ENCODE results near the gene FAM107B.
A peak's percentile ranks its signal among the peaks of the same experiment; 100 is the strongest.
"Not testable (repeated sequence)": the region's sequence is repeated elsewhere in the genome, so short reads cannot be mapped to it uniquely, and the experiment has no call there.

FAM107B gene

GRCh38 chr10:14688606-14689005 is 86.1 kb downstream of the FAM107B start:
- no peak for DNase-seq

GRCh38 chr10:14688189-14688588 is 86.5 kb downstream of the FAM107B start:
- not testable (repeated sequence) for DNase-seq

GRCh38 chr10:14687340-14687739 is 87.4 kb downstream of the FAM107B start:
- no peak for DNase-seq

GRCh38 chr10:14686356-14686755 is 88.3 kb downstream of the FAM107B start:
- no peak for DNase-seq

GRCh38 chr10:14684354-14684753 is 90.3 kb downstream of the FAM107B start:
- no peak for DNase-seq

GRCh38 chr10:14683256-14683655 is 91.4 kb downstream of the FAM107B start:
- no peak for DNase-seq

- DNase-seq, result no peak
These were observed 92.9 kb downstream of the FAM107B start for GRCh38 chr10:14681802-14682201.

- no peak for DNase-seq
These were observed 93.4 kb downstream of the FAM107B start for GRCh38 chr10:14681305-14681704.

GRCh38 chr10:14678637-14679036 is 96.1 kb downstream of the FAM107B start:
- DNase-seq, result no peak

GRCh38 chr10:14676732-14677131 is 98.0 kb downstream of the FAM107B start:
- no peak for DNase-seq

GRCh38 chr10:14674376-14675050 is 100.2 kb downstream of the FAM107B start:
- peak; percentile 59 for DNase-seq

- DNase-seq, result peak; percentile 7
These were observed 101.4 kb downstream of the FAM107B start for GRCh38 chr10:14673189-14673861.

- no peak for DNase-seq
These were observed 103.3 kb downstream of the FAM107B start for GRCh38 chr10:14671386-14671831.

GRCh38 chr10:14670551-14671240 is 104.0 kb downstream of the FAM107B start:
- no peak for DNase-seq

- DNase-seq, result no peak
These were observed 105.1 kb downstream of the FAM107B start for GRCh38 chr10:14669576-14669975.

GRCh38 chr10:14667781-14668180 is 106.9 kb downstream of the FAM107B start:
- DNase-seq, result no peak

GRCh38 chr10:14667280-14667679 is 107.4 kb downstream of the FAM107B start:
- no peak for DNase-seq

GRCh38 chr10:14665865-14666857 is 108.5 kb downstream of the FAM107B start:
- DNase-seq, result no peak

GRCh38 chr10:14665304-14665703 is 109.4 kb downstream of the FAM107B start:
- no peak for DNase-seq

- no peak for DNase-seq
These were observed 110.4 kb downstream of the FAM107B start for GRCh38 chr10:14664345-14664744.

- no peak for DNase-seq
These were observed 112.9 kb downstream of the FAM107B start for GRCh38 chr10:14661818-14662217.

- DNase-seq, result no peak
These were observed 113.9 kb downstream of the FAM107B start for GRCh38 chr10:14660831-14661230.

Measured in kidney glomerular epithelial cell (primary cell).